ENCODE results near the gene CCNQ. TPM values are rescaled to one million over a fixed set of nuclear protein-coding genes. Genes with fewer than 3 reads are reported as not detected.

CCNQ gene
- total and polyA plus RNA-seq, 2 of the 8 experiments (the other 6 are each of a cell fraction or from before 2014, with no cell fraction given), result 16.6 to 32.1 TPM

- H3K9me3 ChIP-seq (ENCODE audit: insufficient read depth in 2 of 2, low read depth in 1 of 2, low read length in 1 of 2), result no peaks in the 10 kb centered on the region; a peak in 1 of 4 replicates
- H4K5ac ChIP-seq (ENCODE audit: insufficient read length, low read depth, low read length), result no peak overlapping the region
- H3K27me3 ChIP-seq (replicated peaks in 1 of 4; ENCODE audit: control insufficient read depth in 3 of 4, extremely low read depth in 1 of 4, insufficient read depth in 3 of 4, low read length in 3 of 4), result peaks cover 72 to 80% (median 80%) of the 10 kb centered on the region in 4 experiments
- WGBS, 2 experiments (ENCODE audit: extremely low coverage in 1 of 2, insufficient coverage in 1 of 2, insufficient read length in 1 of 2, insufficient replicate concordance in 2 of 2, low coverage in 1 of 2, low lambda C conversion rate in 2 of 2, missing lambda C conversion rate in 1 of 2), result 81% methylated on average over 6 of the region's 10 CpGs; no CpG with 5 or more reads in 1 of the 2 experiments
- DNase-seq (ENCODE audit: low read depth in 1 of 2, low spot score in 2 of 2) (no peak), FAIRE-seq (no peak)
- no peak overlapping the region for H3K4me3 ChIP-seq (ENCODE audit: extremely low read depth in 1 of 4, insufficient read depth in 2 of 4, low read depth in 3 of 4, low read length in 4 of 4)
- peaks cover 7% of the 10 kb centered on the region; the same call in 1 of the 2 replicates for H3K23me2 ChIP-seq (ENCODE audit: low read depth, low read length)
- H3K9ac ChIP-seq (replicated peaks in 1 of 4; ENCODE audit: extremely low read depth in 1 of 4, low read depth in 3 of 4, low read length in 3 of 4), result no peak overlapping the region
- H3K27ac ChIP-seq (ENCODE audit: low read depth, low read length), result no peak overlapping the region
- no peak overlapping the region for H2AK5ac ChIP-seq (ENCODE audit: low read depth, low read length)
- ChIA-PET CTCF (ENCODE audit: partially characterized antibody) (interaction anchor here (1.4 to 28.7 kb wide), 11 partner anchors 1 to 111 kb away, joined by 4 to 408 read pairs (median 17); partner anchors contain the start of gene DUSP9), POLR2A (ENCODE audit: partially characterized antibody) (no interaction called here)
- no peak overlapping the region for H2AFZ ChIP-seq (ENCODE audit: low read length)
- H3K79me2 ChIP-seq (ENCODE audit: control insufficient read depth in 1 of 2, insufficient read depth in 2 of 2, low read length in 2 of 2), result no peaks in the 10 kb centered on the region
- H2BK15ac ChIP-seq (ENCODE audit: low read length), result no peak overlapping the region
- no peak overlapping the region for H3K18ac ChIP-seq (ENCODE audit: extremely low read depth, low read length)
- H2BK12ac ChIP-seq (ENCODE audit: low read depth, low read length), result no peak overlapping the region
- H3K56ac ChIP-seq (replicated peaks; ENCODE audit: insufficient read length, low read depth, low read length), result no peak overlapping the region
- H4K20me1 ChIP-seq (replicated peaks in 1 of 2; ENCODE audit: control insufficient read depth in 1 of 2, insufficient read depth in 2 of 2, low read length in 2 of 2), result peaks cover 0 to 16% of the 10 kb centered on the region in 2 experiments
- no peak overlapping the region for H3K14ac ChIP-seq (ENCODE audit: insufficient read length)
- H2BK120ac ChIP-seq (replicated peaks; ENCODE audit: low read depth, low read length), result no peak overlapping the region
- H4K91ac ChIP-seq (replicated peaks; ENCODE audit: insufficient read length, low read length), result no peak overlapping the region
- no peak for TF ChIP-seq ATF2 (IDR thresholded peaks at IDR 0.05; ENCODE audit: low read length)
- no peak overlapping the region for H3K23ac ChIP-seq (ENCODE audit: insufficient read length)
- H3K36me3 ChIP-seq (ENCODE audit: control insufficient read depth in 2 of 4, insufficient read depth in 4 of 4, low read length in 3 of 4), result peaks cover 0 to 4% (median 0%) of the 10 kb centered on the region in 4 experiments; a peak in 1 of 8 replicates
- no peaks in the 10 kb centered on the region for H3K79me1 ChIP-seq (ENCODE audit: low read depth, low read length)
- no peak overlapping the region for H4K8ac ChIP-seq (ENCODE audit: extremely low read depth, insufficient read depth, low read length)
- H2BK5ac ChIP-seq (ENCODE audit: low read depth, low read length), result no peak overlapping the region
- H3K4me1 ChIP-seq (replicated peaks in 1 of 4; ENCODE audit: control insufficient read depth in 3 of 4, insufficient read depth in 4 of 4, low read length in 3 of 4), result peaks cover 0 to 21% (median 9%) of the 10 kb centered on the region in 4 experiments; a peak in 5 of 7 replicates
- no peak overlapping the region for H3K4me2 ChIP-seq (ENCODE audit: insufficient read depth in 1 of 2, low read depth in 2 of 2, low read length in 2 of 2)
- no peak overlapping the region for H3K4ac ChIP-seq (replicated peaks; ENCODE audit: insufficient read length, low read depth, low read length)
- no peak overlapping the region for H2BK20ac ChIP-seq (ENCODE audit: low read length)
These were observed 47.1 kb upstream of the CCNQ start for GRCh38 chrX:153645921-153646488.

Data from H1 (cell line).